Measurements from ENCODE around the gene SYCN.

GRCh38 chr19:39186391-39186790, 17.7 kb downstream of the SYCN start:
- TF ChIP-seq CTCF (IDR thresholded peaks at IDR 0.05) = no peak
- TF ChIP-seq POLR2A (IDR thresholded peaks at IDR 0.05) = no peak
